ENCODE data around the gene NPHS1.
"Not testable (repeated sequence)": the region's sequence is repeated elsewhere in the genome, so short reads cannot be mapped to it uniquely, and the experiment has no call there.

The NPHS1 gene

DNA sequence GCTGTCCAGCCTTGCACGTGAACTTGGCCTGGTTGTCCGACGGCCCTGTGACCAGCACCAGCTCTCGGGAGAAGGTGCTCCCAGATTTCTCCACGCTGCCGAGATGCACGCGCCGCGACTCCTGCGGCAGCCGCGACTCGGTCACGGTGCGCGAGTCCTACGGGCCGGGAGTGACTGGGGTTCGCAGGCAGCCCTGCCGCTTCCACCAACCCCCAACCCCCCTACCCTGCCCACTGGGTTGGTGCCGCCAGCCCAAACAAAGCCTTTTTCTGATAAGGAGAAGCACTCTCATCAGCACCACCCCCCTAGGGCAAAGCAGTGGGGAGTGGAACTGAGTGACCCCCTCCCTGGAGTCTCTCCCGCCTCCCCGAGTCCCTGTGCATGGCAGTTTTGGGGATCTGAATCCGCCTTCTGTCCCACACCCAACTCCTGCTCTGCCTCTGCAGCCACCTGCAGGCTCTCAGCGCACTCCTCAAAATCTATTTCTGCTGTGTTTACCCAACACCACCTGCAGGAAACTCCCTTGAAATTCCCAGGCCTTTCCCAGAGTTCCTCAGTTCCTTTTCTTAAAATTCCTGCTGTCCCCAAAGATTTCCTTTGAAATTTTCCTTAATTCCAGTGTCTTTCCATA, 6.2 kb downstream of the NPHS1 start:
- DNase-seq: no peak

DNA sequence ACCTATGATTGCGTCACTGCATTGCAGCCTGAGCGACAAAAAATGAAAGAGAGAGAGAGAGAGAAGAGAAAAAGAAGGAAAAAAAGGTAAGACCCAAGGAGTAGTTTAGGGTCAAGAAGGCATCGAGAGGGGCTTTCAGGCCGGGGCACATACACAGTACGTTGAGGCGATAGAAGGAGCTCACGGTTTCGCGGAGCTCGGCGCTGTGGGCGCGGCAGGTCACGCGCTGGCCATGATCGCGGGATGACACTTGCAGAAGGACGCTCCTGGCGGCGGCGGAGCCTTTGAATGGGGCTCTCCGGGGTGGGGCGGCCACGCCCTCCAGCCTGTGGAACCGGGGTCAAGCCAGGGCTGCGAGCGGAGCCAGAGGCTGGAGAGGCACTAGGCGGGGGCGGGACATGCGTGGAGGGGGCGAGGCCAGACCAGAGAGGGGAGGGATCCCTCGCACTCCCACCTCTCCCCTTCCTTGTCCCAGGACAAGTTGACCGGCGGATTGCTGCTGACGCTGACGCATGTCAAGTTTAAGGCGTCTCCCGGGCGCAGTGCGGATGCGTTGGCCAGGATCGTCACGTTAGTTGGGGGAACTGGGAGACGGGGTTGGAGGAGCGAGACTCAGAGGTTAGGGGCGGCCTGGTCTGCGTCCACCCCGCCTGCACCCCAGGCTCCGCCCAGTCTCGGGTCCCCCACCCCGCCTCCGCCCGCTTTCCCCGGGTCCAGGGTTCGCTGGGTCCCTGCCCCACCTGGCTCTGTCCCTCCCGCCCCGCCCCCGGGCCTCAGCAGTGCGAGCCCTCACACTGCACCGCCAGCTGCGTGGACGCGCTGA, 6.9 kb downstream of the NPHS1 start:
- no peak for DNase-seq

- DNase-seq: no peak
These were observed 7.7 kb downstream of the NPHS1 start for GRCh38 chr19:35844482-35845214.

GRCh38 chr19:35843676-35844481, 8.4 kb downstream of the NPHS1 start:
- DNase-seq: no peak

DNA sequence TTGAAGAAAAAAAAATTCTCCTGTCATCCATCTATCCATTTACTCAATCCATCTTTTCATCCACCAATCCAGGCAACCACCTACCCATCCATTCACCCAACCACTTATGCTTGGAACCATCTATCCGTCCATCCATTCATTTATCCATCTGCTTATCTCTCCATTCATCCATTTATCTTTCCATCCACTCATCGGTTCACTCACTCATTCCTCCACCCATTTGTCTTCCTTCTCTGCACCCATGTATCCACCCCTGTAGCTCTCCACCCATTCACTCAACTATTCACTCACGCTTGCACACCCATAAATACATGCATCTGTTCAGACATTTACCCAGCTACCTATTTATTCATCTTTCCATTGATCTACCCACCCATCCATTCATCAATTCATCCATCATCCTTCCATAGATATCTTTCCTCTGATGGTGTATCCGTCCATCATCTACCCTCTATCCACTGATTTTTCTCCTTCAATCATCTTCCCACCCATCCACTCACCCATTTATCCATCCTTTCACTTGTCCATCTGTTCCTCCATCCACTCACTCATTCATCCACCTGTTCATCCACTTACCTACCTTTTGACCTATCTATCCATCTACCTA, 9.5 kb downstream of the NPHS1 start:
- DNase-seq: no peak

GRCh38 chr19:35841961-35842595, 10.2 kb downstream of the NPHS1 start:
- no peak for DNase-seq

GRCh38 chr19:35836096-35836495, 16.2 kb downstream of the NPHS1 start:
- not testable (repeated sequence) for DNase-seq

DNA sequence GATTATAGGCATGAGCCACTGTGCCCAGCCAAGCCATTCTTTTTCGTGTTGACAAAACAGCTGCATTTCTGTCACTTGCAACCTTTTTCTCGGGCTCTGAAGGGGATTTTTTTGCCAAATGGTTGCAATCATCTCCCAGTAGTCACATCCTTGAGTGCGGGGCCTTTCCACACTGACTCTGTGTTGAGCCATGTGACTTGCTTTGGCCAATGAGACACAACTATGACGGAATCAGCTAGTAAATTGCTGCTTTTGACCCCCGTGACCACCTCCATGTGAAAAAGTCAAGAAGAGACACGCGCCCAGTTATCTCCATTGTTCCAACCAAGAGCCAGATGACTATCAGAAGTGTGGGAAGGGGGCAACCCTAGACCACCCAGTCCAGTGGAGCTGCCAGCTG, 18.3 kb downstream of the NPHS1 start:
- DNase-seq: no peak

DNA sequence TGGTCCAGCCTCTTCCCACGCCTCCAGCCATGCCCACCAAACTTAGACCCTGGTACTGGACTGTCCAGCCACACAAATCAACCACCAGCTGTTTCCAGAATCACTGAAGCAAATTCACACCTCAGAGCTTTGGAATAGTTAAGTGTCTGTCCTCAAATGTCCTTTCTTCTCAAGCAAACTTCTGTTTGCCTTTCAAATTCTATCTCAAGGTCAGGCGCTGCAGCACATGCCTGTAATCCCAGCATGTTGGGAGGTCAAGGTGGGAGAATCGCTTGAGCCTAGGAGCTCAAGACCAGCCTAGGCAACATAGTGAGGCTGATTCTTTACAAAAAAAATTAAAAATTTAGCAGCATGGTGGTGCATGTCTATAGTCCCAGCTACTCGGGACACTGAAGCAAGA, 20.2 kb downstream of the NPHS1 start:
- no peak for DNase-seq

DNA sequence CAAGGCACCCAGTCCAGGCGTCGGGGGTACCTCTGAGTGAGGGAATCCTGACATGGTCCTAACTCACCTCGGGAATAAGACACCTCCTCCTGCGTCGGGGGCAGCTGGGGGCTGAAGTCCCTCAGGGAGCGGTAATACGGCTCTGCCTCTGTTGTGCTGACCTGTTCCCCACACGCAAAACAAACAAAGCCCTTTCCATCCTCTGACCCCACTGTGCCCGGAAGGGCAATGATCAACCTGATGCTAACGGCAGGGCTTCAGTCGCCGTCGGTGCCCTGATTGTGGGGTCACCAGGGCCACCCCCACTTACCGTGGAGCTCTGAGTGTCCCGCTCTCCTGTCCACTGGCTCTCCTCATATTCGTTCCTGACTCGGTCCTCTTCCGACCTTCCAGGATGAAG, 21.3 kb downstream of the NPHS1 start:
- no peak for DNase-seq

DNA sequence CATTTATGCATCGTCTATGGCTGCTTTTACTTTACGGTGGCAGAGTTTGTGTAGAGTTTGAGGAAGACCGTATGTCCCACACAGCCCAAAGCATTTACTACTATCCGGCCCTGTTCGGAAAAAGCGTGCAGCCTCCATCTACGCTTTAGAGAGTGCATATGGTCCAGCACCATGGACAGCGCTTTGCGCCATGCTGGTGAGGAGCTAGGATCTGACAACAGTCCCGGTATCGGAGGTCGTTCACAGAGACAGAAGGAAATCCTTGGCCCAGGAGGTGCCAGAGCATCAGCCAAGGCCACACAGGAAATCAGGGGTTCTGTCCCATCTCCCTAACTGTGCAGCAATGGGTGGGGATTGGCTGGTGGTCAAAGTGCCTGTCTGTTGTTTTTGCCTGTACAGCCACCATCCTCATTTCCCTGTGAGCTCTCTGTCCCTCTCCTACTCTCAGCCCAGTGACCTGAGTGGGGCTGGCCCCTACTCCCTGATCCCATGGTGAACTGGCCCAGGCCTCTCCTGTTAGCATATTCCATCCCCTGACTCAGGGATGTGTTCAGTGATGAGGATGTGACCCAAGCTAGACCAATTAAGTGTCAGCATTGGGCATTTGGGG, 23.5 kb downstream of the NPHS1 start:
- DNase-seq: no peak

DNA sequence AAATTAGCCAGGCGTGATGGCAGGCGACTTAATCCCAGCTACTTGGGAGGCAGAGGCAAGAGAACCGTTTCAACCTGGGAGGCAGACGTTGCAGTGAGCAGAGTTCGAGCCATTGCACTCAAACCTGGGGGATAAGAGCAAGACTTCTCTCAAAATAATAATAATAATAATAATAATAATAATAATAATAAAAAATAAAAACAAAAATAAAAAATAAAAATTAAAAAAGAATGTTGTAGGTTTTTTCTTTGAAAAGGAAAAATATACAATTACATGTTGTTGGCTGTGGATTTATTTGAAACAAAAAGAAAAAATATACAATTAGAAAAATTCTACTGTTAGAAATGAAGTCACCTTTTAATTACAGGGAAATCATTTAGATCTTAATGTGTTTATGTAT, 28.2 kb downstream of the NPHS1 start:
- no peak for DNase-seq

- no peak for DNase-seq
These were observed 29.7 kb downstream of the NPHS1 start for GRCh38 chr19:35822579-35822978.

DNA sequence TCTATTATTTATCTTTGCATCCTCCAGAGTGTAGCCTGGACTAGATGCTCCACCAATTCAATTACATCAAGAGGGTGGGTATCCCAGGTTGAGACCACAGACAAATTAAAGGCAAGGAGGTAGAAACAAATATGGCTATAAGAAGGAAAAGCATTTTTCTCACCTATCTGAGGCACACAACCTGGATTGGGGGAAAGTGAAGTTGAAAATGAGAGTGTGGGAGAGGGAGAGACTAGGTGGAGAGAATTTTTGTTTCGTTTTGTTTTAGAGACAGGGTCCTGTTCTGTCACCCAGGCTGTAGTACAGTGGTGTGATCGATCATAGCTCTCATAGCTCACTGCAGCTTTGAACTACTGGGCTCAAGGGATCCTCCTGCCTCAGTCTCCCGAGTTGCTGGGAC, 33.9 kb downstream of the NPHS1 start:
- DNase-seq: no peak

DNA sequence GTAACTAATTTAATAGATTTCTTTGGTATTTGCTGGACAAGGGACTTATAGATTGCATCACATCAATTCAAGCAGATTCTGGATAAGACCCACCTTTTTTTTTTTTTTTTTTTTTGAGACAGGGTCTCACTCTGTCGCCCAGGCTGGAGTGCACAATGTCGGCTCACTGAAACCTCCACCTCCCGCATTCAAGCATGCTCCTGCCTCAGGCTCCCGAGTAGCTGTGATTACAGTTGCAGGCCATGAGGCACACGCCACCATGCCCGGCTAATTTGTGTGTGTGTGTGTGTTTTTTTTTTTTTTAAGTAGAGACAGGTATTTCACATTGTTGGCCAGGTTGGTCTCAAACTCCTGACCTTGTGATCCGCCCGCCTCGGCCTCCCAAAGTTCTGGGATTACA, 35.5 kb downstream of the NPHS1 start:
- no peak for DNase-seq

DNA sequence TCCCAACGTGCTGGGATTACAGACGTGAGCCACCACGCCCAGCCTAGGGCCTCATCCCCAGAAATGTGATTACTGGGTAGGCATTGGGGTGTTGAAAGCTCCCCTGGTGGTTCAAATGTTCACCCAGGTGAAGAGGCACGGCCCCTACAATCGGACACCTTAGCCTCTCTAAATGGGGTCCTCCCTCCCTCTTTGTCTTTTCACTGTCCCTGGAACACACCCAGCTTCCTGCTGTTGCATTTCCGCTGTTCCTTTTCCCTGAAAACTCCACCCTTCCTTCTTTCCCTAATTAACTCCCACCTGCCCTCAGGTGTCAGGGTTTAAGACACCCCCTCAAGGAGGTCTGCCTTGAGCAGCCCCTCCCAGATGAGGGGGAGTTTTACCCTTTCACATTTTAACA, 36.0 kb downstream of the NPHS1 start:
- DNase-seq: no peak

GRCh38 chr19:35813043-35813890, 39.0 kb downstream of the NPHS1 start:
- DNase-seq: no peak

GRCh38 chr19:35812220-35813042, 39.9 kb downstream of the NPHS1 start, which contains the start of gene PRODH2:
TSS of gene PRODH2 (minus strand) at chr19:35812845. CDS start at chr19:35812805, 40 bp downstream.
- no peak for DNase-seq

Data from HCEC 1CT (cell line).